HepG2 (cell line): ENCODE results near the gene EFNA4. TPM values are rescaled to one million over a fixed set of nuclear protein-coding genes. Genes with fewer than 3 reads are reported as not detected.

Source experiments
- ATAC-seq: fragments of 200-7000 bp; cut with Tn5 transposase; 3 replicates; pipeline ENCODE4 v1.9.1; 2020; ENCODE audit warnings: mild to moderate bottlenecking, moderate library complexity
- BruUV-seq: library from RNA; stranded (reverse); fragments of 400-500 nt; replicated peaks from 2 replicates; lab custom pipeline; 2021; lab: Mats Ljungman, UMichigan
- CTCF ChIA-PET: fragments of 300-600 bp; formaldehyde crosslinking; extraction: SDS; loops from one replicate; lab custom pipeline; 2021; ENCODE audit warnings: low total read pairs, inconsistent platforms, low intra/inter-chr PET ratio; lab: Yijun Ruan, JAX
- POLR2A ChIA-PET: fragments of 350-600 bp; sonication (Branson Sonifier 250); formaldehyde crosslinking; loops from one replicate; lab custom pipeline; 2020; ENCODE audit warnings: antibody characterized with exemption, inconsistent platforms; lab: Yijun Ruan, JAX
- DNase-seq: peaks from one replicate; pipeline ENCODE4 v3.0.0-alpha.2; 2015; ENCODE audit warnings: low spot score
- FAIRE-seq: peaks from 3 replicates; lab custom pipeline; 2011; peaks lifted over from hg19 to GRCh38; lab: Jason Lieb, UNC
- H2AFZ ChIP-seq: one replicate; pipeline ENCODE4 v1.6.1; 2011; ENCODE audit warnings: low read length, inconsistent platforms
- H3K27ac ChIP-seq: fragments of 300-600 bp; 3 replicates; pipeline ENCODE4 v1.8.0; 2011; ENCODE audit warnings: mixed run types, mild to moderate bottlenecking, mixed read lengths, low read length, inconsistent platforms; ENCODE audit not compliant: insufficient read depth; ENCODE audit errors: extremely low read length
- H3K27me3 ChIP-seq, 2 experiments: fragments of 200-600 bp in 1 of 2; 2 replicates in 1 of 2; 3 replicates in 1 of 2; pipeline versions ENCODE4 v1.6.0 to v1.8.0; 2011; ENCODE audit warnings: low read length in 2 of 2, mild to moderate bottlenecking in 2 of 2, moderate library complexity in 2 of 2, inconsistent platforms in 1 of 2; ENCODE audit not compliant: insufficient read depth in 2 of 2, control insufficient read depth in 1 of 2
- H3K36me3 ChIP-seq, 2 experiments: fragments of 200-600 bp in 1 of 2; replicated peaks in 1 of 2; 2 replicates in 1 of 2; 3 replicates in 1 of 2; pipeline versions ENCODE4 v1.5.1 to v1.8.0; 2011; ENCODE audit warnings: low read length in 2 of 2, inconsistent platforms in 1 of 2; ENCODE audit not compliant: insufficient read depth in 2 of 2, control insufficient read depth in 1 of 2
- H3K4me1 ChIP-seq: 2 replicates; pipeline ENCODE4 v1.5.1; 2012; ENCODE audit warnings: low read length, inconsistent platforms; ENCODE audit not compliant: insufficient read depth
- H3K4me2 ChIP-seq: 2 replicates; pipeline ENCODE4 v1.6.0; 2011; ENCODE audit warnings: low read depth, low read length, inconsistent platforms
- H3K4me3 ChIP-seq, 3 experiments: fragments of 200-600 bp in 1 of 3; sonication (generic), shearing (Covaris generic) in 1 of 3; replicated peaks in 1 of 3; 2 replicates each; pipeline ENCODE4 v1.5.1; 2011 to 2016; ENCODE audit warnings: low read length in 3 of 3, inconsistent platforms in 2 of 3, low read depth in 2 of 3, mild to moderate bottlenecking in 2 of 3, control low read depth in 1 of 3, mixed read lengths in 1 of 3; ENCODE audit not compliant: insufficient read depth in 1 of 3
- H3K79me2 ChIP-seq: one replicate; pipeline ENCODE4 v1.6.1; 2011; ENCODE audit warnings: low read length, inconsistent platforms; ENCODE audit not compliant: insufficient read depth
- H3K9ac ChIP-seq: 2 replicates; pipeline ENCODE4 v1.6.0; 2011; ENCODE audit warnings: mild to moderate bottlenecking, low read depth, low read length, inconsistent platforms; ENCODE audit not compliant: insufficient read depth
- H3K9me3 ChIP-seq: 2 replicates; pipeline ENCODE4 v1.5.1; 2012; ENCODE audit warnings: mild to moderate bottlenecking, low read length
- H4K20me1 ChIP-seq: 2 replicates; pipeline ENCODE4 v1.6.0; 2011; ENCODE audit warnings: inconsistent platforms, mild to moderate bottlenecking, low read length, moderate library complexity; ENCODE audit not compliant: insufficient read depth
- CBX5 ChIP-seq: sonication (generic); formaldehyde crosslinking; IDR thresholded peaks from 2 replicates; pipeline ENCODE4 v1.4.0; 2020; ENCODE audit warnings: missing genetic modification reagents, borderline replicate concordance
- FOSL2 ChIP-seq: sonication (generic); formaldehyde crosslinking; IDR thresholded peaks from 2 replicates; pipeline ENCODE4 v1.4.0; 2020; ENCODE audit warnings: missing genetic modification reagents
- PITX1 ChIP-seq: sonication (generic); formaldehyde crosslinking; IDR thresholded peaks from 2 replicates; pipeline ENCODE4 v1.5.1; 2020; ENCODE audit warnings: mild to moderate bottlenecking, missing genetic modification reagents
- RBM22 ChIP-seq: fragments of 200-400 bp; formaldehyde crosslinking; optimal IDR thresholded peaks from 2 replicates; pipeline ENCODE3; 2017; ENCODE audit warnings: mild to moderate bottlenecking, low read length, moderate library complexity
- REPIN1 ChIP-seq: sonication (generic); formaldehyde crosslinking; IDR thresholded peaks from 2 replicates; pipeline ENCODE4 v1.8.0; 2022; ENCODE audit warnings: missing genetic modification reagents, low read depth, mild to moderate bottlenecking, borderline replicate concordance
- SMARCE1 ChIP-seq: fragments of 450-650 bp; IDR thresholded peaks from 2 replicates; pipeline ENCODE4 v1.6.1; 2017; ENCODE audit warnings: borderline replicate concordance
- SP1 ChIP-seq, 2 experiments: fragments of 450-650 bp in 1 of 2; sonication (generic) in 1 of 2; formaldehyde crosslinking in 1 of 2; IDR thresholded peaks; 2 replicates each; pipeline versions ENCODE4 v1.4.0 to v1.6.1; 2016 to 2020; ENCODE audit warnings: missing genetic modification reagents in 1 of 2
- WIZ ChIP-seq: sonication (generic); formaldehyde crosslinking; IDR thresholded peaks from 2 replicates; pipeline ENCODE4 v1.5.1; 2020; ENCODE audit warnings: mild to moderate bottlenecking, missing genetic modification reagents
- ZFYVE20 ChIP-seq: sonication (generic); formaldehyde crosslinking; IDR thresholded peaks from 2 replicates; pipeline ENCODE4 v1.8.0; 2023; ENCODE audit warnings: low read depth, mild to moderate bottlenecking, moderate library complexity, missing genetic modification reagents, borderline replicate concordance
- ZNF256 ChIP-seq: sonication (generic); formaldehyde crosslinking; conservative IDR thresholded peaks from 2 replicates; pipeline ENCODE4 v1.4.0; 2020; ENCODE audit warnings: missing genetic modification reagents
- ZNF329 ChIP-seq: sonication (generic); formaldehyde crosslinking; IDR thresholded peaks from 2 replicates; pipeline ENCODE4 v1.9.0; 2021; ENCODE audit warnings: low read depth, mild to moderate bottlenecking, missing genetic modification reagents
- ZNF354B ChIP-seq: sonication (generic); formaldehyde crosslinking; IDR thresholded peaks from 2 replicates; pipeline ENCODE4 v1.8.0; 2022; ENCODE audit warnings: mild to moderate bottlenecking, missing genetic modification reagents
- ZNF383 ChIP-seq: sonication (generic); formaldehyde crosslinking; IDR thresholded peaks from 2 replicates; pipeline ENCODE4 v1.4.0; 2020; ENCODE audit warnings: missing genetic modification reagents, mild to moderate bottlenecking, borderline replicate concordance
- ZNF652 ChIP-seq: IDR thresholded peaks from 2 replicates; pipeline ENCODE4 v1.6.1; 2016; ENCODE audit warnings: low read depth, borderline replicate concordance
- ZNF761 ChIP-seq: sonication (generic); formaldehyde crosslinking; conservative IDR thresholded peaks from 2 replicates; pipeline ENCODE4 v1.4.0; 2020; ENCODE audit warnings: mild to moderate bottlenecking, missing genetic modification reagents
- ZNF790 ChIP-seq: sonication (generic); formaldehyde crosslinking; IDR thresholded peaks from 2 replicates; pipeline ENCODE4 v1.8.0; 2022; ENCODE audit warnings: missing genetic modification reagents, mild to moderate bottlenecking, borderline replicate concordance
- ZNF878 ChIP-seq: sonication (generic); formaldehyde crosslinking; IDR thresholded peaks from 2 replicates; pipeline ENCODE4 v1.8.1; 2023; ENCODE audit warnings: mild to moderate bottlenecking, missing genetic modification reagents, moderate library complexity
- WGBS: methylation state at CpG from one replicate; pipeline ENCODE4 v1.1.6; 2017; ENCODE audit warnings: low lambda C conversion rate; 5-methylcytosine and 5-hydroxymethylcytosine counted together
- in situ Hi-C: cut with HindIII; loops from 2 replicates; pipeline ENCODE4 v1.10.0; 2017; ENCODE audit warnings: low pct_unique_long_range_greater_than_20kb; ENCODE audit not compliant: extremely low pct_ligation_motif_present
- intact Hi-C: fragments of 100-400 bp; cut with micrococcal nuclease; formaldehyde crosslinking; loops from one replicate; pipeline ENCODE4 v1.10.0; 2022; ENCODE audit not compliant: unreplicated experiment
- polyA plus RNA-seq, 8 experiments: library from polyadenylated mRNA; depleted of rRNA in 3 of 8; stranded (reverse) in 7 of 8; unstranded in 1 of 8; fragments of >200 nt; fragmentation: Illumina TruSeq in 4 of 8; extraction: Trizol in 4 of 8; gene quantifications; 2 replicates each; pipeline versions ENCODE4 v1.2.1 to v1.2.3, GENCODE V29; 2011 to 2016; ENCODE audit warnings: low read depth in 4 of 8, missing spikeins in 1 of 8, mixed read lengths in 1 of 8; ENCODE audit not compliant: insufficient read depth in 1 of 8
- total RNA-seq, 5 experiments: library from RNA; depleted of rRNA; stranded (reverse); fragments of >200 nt; fragmentation: Illumina TruSeq; extraction: Trizol; gene quantifications; 2 replicates each; pipeline ENCODE4 v1.2.3, GENCODE V29; 2016; ENCODE audit warnings: low read depth in 1 of 5
- TF ChIP-seq, protein P1 (sequence below): sonication (generic); formaldehyde crosslinking; conservative IDR thresholded peaks from 2 replicates; pipeline ENCODE4 v1.8.0; 2022; ENCODE audit warnings: missing genetic modification reagents

EFNA4 gene
- total and polyA plus RNA-seq, 2 of the 13 experiments (the other 11 are each of a cell fraction or from before 2014, with no cell fraction given), result 12.0 to 17.2 TPM

DNA sequence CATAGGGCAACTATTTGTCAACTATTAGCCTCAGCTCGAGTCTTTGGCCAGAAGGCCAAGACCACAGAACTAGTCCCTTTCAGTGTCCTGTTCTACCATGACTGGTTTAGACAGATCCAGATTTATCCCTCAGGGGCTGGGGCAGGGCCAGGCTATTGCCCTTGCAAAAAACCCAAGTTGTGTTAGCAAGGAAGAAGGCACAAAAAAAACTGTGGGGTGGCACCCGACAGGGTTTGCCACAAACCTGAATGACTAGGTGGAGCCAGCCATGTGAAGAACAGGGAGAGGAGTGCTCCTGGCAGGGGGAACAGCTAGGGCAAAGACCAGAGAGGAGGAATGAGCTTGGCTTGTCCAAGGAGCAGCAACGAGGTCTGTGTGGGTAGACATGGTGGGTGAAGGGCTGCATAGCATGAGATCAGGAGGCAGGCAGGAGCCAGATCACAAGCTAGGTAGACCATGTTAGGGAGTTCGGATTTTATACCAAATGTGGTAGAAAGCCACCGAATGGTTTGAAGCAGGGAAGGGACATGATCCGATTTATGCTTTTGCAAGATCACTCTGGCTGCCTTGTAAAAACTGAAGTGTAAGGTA lies 25.6 kb upstream of the EFNA4 start:
- ATAC-seq, result no peak
- H3K9me3 ChIP-seq, result no peaks in the 10 kb centered on the region
- H3K4me2 ChIP-seq, result no peak overlapping the region
- no peak for FAIRE-seq
- H3K4me3 ChIP-seq, result no peak overlapping the region
- peaks cover 27% of the 10 kb centered on the region for H3K4me1 ChIP-seq
- H2AFZ ChIP-seq, result no peak overlapping the region
- no peak overlapping the region for H3K9ac ChIP-seq
- WGBS, result 30% methylated on average over 6 of the region's 6 CpGs
- TF ChIP-seq ZNF256 (CRISPR knock-in tag) (no peak), ZNF354B (CRISPR knock-in tag) (no peak), ZNF790 (CRISPR knock-in tag) (no peak), RBM22 (no peak), PITX1 (CRISPR knock-in tag) (no peak), ZNF652 (no peak)
- TF ChIP-seq, all 625 proteins: peak for 0
- in situ Hi-C loops (no loop called here), intact Hi-C loops (no loop called here)
- BruUV-seq, result no TSS peak
- Histone ChIP-seq H4K20me1 (no peaks in the 10 kb centered on the region), H3K27me3 (peaks cover 14 to 58% of the 10 kb centered on the region in 2 experiments), H3K36me3 (no peaks in the 10 kb centered on the region), H3K79me2 (no peaks in the 10 kb centered on the region), H3K27ac (no peak overlapping the region)
- POLR2A ChIA-PET, result interaction anchor here (0.9 kb wide), 1 partner anchor 25 kb away, joined by 3 read pairs; the partner anchor contains the start of gene EFNA4
- CTCF ChIA-PET, result no interaction called here
- DNase-seq, result no peak

DNA sequence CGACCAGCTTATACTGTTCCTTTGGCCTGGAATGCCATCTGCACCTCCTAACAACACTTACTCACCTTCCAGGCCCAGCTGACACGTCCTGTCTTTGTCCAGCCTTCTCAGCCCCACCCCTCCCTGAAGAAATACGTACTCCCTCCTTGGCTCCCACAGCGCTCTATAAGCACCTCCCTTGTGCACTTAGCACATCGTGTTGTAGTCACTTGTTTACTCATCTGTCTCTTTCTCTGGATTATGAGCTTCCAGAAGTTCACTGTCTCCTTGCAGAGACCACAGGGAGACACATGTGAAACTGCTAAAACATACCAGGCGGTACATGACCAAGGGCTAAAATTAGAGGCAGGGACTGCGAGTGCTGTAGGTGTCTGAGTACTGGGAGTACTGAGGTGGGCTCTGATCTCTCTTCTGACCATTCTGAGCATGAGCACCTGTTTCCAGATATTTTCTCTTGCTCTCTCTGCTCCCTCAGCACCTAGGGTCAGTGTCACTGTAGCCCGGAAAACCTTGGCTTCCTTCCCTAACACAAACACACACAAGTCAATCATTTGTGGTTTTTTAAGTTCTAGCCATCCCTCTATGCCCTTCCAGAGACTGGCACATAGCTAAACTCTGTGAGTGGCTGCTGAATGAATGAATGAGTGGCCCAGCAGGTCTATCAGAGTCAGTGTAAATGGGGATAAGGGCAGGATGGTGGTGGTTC lies 24.8 kb upstream of the EFNA4 start:
- no peak overlapping the region for H2AFZ ChIP-seq
- in situ Hi-C loops, result no loop called here
- FAIRE-seq (no peak), ATAC-seq (no peak), DNase-seq (no peak)
- H3K9ac ChIP-seq, result no peak overlapping the region
- H3K9me3 ChIP-seq, result no peaks in the 10 kb centered on the region
- no peak overlapping the region for H3K27ac ChIP-seq
- no peak overlapping the region for H3K4me3 ChIP-seq
- no peaks in the 10 kb centered on the region for H4K20me1 ChIP-seq
- POLR2A ChIA-PET, result interaction anchor here (0.9 kb wide), 1 partner anchor 10 kb away, joined by 3 read pairs; no protein-coding TSS in a partner anchor
- no peaks in the 10 kb centered on the region for H3K36me3 ChIP-seq
- H3K27me3 ChIP-seq, result peaks cover 12 to 51% of the 10 kb centered on the region in 2 experiments
- H3K4me2 ChIP-seq, result no peak overlapping the region
- intact Hi-C loops, result no loop called here
- no TSS peak for BruUV-seq
- CTCF ChIA-PET, result no interaction called here
- WGBS, result 12% methylated on average over 8 of the region's 8 CpGs
- no peaks in the 10 kb centered on the region for H3K79me2 ChIP-seq
- peaks cover 35% of the 10 kb centered on the region for H3K4me1 ChIP-seq
- TF ChIP-seq, protein P1, sequence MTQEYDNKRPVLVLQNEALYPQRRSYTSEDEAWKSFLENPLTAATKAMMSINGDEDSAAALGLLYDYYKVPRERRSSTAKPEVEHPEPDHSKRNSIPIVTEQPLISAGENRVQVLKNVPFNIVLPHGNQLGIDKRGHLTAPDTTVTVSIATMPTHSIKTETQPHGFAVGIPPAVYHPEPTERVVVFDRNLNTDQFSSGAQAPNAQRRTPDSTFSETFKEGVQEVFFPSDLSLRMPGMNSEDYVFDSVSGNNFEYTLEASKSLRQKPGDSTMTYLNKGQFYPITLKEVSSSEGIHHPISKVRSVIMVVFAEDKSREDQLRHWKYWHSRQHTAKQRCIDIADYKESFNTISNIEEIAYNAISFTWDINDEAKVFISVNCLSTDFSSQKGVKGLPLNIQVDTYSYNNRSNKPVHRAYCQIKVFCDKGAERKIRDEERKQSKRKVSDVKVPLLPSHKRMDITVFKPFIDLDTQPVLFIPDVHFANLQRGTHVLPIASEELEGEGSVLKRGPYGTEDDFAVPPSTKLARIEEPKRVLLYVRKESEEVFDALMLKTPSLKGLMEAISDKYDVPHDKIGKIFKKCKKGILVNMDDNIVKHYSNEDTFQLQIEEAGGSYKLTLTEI (CRISPR knock-in tag), result no peak
- no peak for TF ChIP-seq FOSL2 (CRISPR knock-in tag)
- no peak for TF ChIP-seq ZNF329 (CRISPR knock-in tag)
- TF ChIP-seq CBX5 (CRISPR knock-in tag), result no peak
- no peak for TF ChIP-seq REPIN1 (CRISPR knock-in tag)
- no peak for TF ChIP-seq ZNF878
- TF ChIP-seq SP1 (IDR thresholded peaks at IDR 0.05), result no peak
- TF ChIP-seq SP1 (CRISPR knock-in tag; IDR thresholded peaks at IDR 0.05), result no peak
- no peak for TF ChIP-seq SMARCE1
- TF ChIP-seq ZFYVE20 (CRISPR knock-in tag), result no peak
- no peak for TF ChIP-seq ZNF761
- TF ChIP-seq WIZ (CRISPR knock-in tag), result no peak
- TF ChIP-seq ZNF383 (CRISPR knock-in tag), result no peak
